DMS53 treated with DMSO at 0.1 percent for 48 hours (cell line): ENCODE measurements around the gene C3orf18.

Experiments
- DNase-seq: peaks from one replicate; lab custom pipeline; 2025; ENCODE audit not compliant: unreplicated experiment; lab: John Stamatoyannopoulos, UW

C3orf18 gene

DNA sequence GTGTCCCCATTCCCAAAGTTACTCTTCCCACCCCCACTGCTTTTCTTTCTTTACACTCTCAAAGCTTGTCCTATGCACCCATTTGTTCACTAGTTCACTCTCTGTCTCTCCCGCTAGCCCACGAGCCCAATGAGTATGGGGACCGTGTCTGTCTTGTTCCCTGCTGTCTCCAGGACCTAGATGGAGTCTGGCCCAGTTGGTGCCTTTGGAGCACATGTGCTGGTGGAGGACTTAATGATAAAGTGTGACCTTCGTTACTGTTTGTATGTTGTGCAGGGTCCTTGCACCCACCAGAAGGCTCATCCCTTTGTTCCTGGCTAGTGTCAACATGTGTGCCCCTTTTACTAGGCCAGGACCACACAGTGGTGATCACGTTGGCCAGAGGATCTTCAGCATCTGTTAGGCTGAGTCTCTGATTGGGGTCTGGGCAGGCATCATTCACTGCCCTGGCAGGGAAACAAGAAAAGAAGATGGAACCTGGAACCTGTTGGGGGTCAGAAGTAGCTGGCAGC is 36.6 kb upstream of the C3orf18 start:
- no peak for DNase-seq

DNA sequence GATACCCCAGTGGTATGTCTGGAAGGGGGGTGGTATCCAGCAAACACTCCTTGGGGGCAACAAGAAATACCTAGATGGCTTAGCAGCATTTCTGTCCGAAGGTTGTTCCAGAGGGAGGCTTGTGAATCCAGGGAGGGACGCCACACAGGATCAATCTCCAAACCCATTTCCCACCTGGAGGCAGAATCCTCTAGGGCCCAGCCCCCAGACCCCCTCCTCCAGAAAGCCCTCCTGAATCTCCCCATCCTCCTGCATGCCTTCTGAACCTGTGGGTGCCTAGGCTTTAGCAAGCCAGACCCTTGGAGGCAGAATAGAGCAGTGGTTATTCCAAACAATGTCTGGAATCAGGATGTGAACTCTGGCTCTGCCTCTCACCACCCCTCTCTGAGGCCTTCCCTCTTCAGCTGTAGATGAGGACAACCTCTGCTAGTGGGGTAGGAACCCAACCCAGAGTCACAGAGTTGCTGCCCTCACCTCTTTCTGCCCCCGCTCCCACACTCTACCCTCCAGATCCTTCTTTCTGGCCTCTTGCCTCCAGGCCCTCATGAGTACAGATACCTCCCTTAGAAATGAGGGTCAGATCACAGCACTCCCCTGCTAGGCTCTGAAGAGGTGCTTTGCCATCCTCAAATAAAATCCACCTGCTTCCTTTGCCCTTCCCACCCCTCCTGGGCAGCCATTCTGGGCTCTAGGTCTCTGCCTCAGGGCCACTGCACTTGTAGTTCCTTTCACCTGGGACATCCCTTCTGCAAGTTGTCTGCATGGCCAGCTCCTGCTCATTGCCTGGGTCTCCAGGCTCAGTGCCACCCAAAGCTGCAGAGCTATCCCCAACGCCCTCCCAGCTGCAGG is 35.9 kb upstream of the C3orf18 start:
- DNase-seq = no peak

- peak; percentile 33 for DNase-seq
These were observed 35.1 kb upstream of the C3orf18 start for GRCh38 chr3:50602595-50603191.

DNA sequence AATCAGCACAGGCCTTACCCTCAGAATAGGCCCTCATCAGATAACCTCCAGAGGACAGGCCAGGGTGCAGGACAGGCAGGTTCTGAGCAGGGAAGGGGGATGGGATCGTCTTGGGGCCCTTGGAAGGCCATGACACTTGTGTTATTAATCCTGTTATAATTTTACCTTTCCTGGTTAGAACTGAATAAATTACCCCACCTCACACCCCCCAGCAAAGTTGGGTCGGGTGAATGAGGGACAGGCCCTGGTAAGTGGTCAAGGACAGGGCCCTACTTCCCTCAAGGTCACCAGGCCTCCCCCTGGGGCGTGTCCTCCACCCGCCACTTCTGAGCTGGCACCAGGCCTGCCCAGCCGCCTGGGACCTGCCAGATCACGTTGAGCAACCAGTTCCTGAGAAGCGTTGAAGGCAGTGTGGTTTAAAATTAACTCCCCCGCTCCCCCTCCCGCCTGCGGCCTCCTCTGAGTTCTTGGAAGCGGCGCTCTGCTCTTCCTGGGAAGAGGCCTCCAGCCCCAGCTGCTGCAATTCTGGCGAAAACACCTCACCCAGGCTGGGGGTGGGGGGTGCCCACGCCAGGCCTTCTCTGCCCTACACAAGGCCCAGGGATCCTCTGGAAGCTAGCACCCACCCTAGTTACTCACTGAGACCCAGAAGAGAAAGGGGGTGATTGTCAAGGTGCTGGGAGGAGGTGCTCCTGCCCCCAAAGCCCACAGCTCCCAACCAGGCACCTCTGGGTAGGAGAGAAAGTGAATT is 33.5 kb upstream of the C3orf18 start:
- DNase-seq = peak; percentile 60

DNA sequence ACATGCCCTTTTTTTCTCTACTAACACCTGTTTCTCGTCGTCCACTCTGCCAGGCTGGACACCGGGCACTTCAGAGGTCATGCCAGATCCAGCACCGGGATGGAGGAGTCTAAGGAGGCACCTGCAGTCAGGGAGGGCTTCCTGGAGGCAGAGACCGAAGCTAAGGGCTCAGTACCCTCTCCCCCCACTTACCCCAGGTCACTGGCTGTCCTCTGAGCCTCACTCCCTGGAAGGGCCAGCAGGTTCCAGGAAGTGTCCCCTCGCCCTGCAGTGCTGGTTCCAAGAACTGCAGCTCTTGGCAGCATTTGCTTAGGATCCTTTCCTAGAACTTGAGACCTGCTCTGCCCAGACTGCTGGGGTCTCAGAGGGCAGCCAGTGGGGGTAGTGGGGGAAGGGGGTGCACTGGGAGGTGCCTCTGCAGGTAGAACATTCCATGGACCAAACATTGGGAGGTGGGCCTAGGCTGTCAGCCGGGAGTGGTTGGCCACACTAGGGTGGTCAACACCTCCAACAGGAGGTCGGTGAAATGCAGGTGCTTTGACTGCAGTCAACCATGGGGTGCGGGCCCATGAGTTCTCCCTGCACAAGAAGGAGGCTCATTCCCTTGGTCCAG is 32.7 kb upstream of the C3orf18 start:
- no peak for DNase-seq

DNA sequence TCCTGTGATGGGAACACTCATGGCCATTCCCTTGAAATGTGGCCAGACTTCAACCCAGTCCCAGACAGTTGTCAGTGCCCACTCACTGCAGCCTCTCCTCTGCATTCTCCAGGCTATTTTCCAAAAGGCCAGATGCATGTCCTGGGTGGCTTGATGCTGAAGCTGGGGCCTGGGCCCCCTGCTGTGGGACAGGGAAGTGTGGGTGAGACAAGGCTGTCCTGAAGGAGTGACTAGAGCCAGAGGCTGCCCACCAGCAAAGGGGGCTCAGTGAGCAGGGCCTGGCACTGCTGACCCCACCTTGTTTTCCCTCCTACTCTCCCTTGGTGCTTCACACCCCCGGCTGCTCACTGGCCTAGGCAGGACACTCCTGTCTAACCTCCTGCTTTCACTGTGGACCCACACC is 32.2 kb upstream of the C3orf18 start:
- no peak for DNase-seq

GRCh38 chr3:50599115-50599715 is 31.7 kb upstream of the C3orf18 start:
- DNase-seq = no peak

- no peak for DNase-seq
These were observed 26.8 kb upstream of the C3orf18 start for GRCh38 chr3:50594253-50594785.

GRCh38 chr3:50592568-50592967 is 25.0 kb upstream of the C3orf18 start:
- DNase-seq = no peak

- DNase-seq = no peak
These were observed 23.7 kb upstream of the C3orf18 start for GRCh38 chr3:50591196-50591741.

- no peak for DNase-seq
These were observed 21.3 kb upstream of the C3orf18 start for GRCh38 chr3:50588759-50589433.

- DNase-seq = no peak
These were observed 20.5 kb upstream of the C3orf18 start for GRCh38 chr3:50587806-50588758.

- DNase-seq = no peak
These were observed 19.8 kb upstream of the C3orf18 start for GRCh38 chr3:50587373-50587772.

DNA sequence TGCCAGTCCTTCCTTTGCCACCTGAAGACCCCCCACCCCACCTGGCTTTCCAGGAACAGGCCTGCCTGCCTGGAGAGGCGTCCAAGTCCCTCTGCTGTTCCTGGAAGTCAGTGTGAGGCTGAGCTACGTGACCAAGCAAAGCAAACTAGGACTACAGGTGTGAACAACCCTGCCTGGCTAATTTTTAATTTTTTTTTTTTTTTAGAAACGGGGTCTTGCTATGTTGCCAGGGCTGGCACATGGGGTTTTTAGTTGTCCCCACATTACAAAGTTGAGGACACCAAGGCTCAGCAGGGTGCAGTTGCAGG is 19.2 kb upstream of the C3orf18 start:
- no peak for DNase-seq

- no peak for DNase-seq
These were observed 18.6 kb upstream of the C3orf18 start for GRCh38 chr3:50585919-50586762.

- DNase-seq = no peak
These were observed 16.8 kb upstream of the C3orf18 start for GRCh38 chr3:50584391-50584790.

- DNase-seq = no peak
These were observed 16.4 kb upstream of the C3orf18 start for GRCh38 chr3:50583897-50584296.

GRCh38 chr3:50582083-50582482 is 14.5 kb upstream of the C3orf18 start:
- DNase-seq = no peak
